ENCODE measurements around the gene CCDC57. TPM values are rescaled to one million over a fixed set of nuclear protein-coding genes. Genes with fewer than 3 reads are reported as not detected.

The CCDC57 gene
- total and polyA plus RNA-seq, 9 of the 15 experiments (the other 6 are each of a cell fraction or from before 2014, with no cell fraction given) = 0.83 to 36.2 (median 13.6) TPM

DNA sequence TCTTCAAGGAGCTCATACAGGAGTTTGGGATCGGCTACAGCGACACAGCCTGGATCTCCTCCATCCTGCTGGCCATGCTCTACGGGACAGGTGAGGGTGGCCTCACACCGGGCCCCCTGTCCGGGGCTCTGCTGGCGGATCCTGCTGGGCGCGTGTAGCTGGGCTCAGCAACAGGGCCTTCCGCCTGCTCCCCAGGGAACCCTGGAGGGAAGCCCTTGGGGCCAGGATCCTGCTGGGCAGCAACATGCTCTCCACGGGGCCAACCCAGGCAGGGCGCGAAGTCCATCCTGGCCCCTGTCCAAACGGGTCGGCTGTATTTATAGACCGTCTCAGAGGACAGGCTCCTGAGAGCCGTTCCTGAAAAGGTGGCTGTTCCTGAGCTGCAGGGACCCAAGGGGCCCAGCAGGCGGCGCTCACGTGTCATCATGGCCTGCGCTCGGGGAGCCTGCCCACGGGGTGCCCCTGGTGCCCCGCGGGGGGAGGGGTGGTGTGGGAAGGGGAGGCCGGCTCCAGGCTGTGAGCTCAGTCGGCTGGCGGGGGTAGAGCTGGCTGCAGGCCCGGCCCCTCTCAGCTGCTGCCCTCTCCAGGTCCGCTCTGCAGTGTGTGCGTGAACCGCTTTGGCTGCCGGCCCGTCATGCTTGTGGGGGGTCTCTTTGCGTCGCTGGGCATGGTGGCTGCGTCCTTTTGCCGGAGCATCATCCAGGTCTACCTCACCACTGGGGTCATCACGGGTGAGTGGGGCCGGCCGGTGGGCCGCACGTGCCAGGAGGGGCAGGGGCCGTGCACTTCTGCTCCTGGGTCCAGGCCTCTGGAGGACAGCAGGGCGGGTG, 23.7 kb upstream of the CCDC57 start (continued):
- TF ChIP-seq, protein P1, sequence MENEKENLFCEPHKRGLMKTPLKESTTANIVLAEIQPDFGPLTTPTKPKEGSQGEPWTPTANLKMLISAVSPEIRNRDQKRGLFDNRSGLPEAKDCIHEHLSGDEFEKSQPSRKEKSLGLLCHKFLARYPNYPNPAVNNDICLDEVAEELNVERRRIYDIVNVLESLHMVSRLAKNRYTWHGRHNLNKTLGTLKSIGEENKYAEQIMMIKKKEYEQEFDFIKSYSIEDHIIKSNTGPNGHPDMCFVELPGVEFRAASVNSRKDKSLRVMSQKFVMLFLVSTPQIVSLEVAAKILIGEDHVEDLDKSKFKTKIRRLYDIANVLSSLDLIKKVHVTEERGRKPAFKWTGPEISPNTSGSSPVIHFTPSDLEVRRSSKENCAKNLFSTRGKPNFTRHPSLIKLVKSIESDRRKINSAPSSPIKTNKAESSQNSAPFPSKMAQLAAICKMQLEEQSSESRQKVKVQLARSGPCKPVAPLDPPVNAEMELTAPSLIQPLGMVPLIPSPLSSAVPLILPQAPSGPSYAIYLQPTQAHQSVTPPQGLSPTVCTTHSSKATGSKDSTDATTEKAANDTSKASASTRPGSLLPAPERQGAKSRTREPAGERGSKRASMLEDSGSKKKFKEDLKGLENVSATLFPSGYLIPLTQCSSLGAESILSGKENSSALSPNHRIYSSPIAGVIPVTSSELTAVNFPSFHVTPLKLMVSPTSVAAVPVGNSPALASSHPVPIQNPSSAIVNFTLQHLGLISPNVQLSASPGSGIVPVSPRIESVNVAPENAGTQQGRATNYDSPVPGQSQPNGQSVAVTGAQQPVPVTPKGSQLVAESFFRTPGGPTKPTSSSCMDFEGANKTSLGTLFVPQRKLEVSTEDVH (IDR thresholded peaks at IDR 0.05; ENCODE audit: low read depth, partially characterized antibody) = no peak
- TF ChIP-seq, protein P2, sequence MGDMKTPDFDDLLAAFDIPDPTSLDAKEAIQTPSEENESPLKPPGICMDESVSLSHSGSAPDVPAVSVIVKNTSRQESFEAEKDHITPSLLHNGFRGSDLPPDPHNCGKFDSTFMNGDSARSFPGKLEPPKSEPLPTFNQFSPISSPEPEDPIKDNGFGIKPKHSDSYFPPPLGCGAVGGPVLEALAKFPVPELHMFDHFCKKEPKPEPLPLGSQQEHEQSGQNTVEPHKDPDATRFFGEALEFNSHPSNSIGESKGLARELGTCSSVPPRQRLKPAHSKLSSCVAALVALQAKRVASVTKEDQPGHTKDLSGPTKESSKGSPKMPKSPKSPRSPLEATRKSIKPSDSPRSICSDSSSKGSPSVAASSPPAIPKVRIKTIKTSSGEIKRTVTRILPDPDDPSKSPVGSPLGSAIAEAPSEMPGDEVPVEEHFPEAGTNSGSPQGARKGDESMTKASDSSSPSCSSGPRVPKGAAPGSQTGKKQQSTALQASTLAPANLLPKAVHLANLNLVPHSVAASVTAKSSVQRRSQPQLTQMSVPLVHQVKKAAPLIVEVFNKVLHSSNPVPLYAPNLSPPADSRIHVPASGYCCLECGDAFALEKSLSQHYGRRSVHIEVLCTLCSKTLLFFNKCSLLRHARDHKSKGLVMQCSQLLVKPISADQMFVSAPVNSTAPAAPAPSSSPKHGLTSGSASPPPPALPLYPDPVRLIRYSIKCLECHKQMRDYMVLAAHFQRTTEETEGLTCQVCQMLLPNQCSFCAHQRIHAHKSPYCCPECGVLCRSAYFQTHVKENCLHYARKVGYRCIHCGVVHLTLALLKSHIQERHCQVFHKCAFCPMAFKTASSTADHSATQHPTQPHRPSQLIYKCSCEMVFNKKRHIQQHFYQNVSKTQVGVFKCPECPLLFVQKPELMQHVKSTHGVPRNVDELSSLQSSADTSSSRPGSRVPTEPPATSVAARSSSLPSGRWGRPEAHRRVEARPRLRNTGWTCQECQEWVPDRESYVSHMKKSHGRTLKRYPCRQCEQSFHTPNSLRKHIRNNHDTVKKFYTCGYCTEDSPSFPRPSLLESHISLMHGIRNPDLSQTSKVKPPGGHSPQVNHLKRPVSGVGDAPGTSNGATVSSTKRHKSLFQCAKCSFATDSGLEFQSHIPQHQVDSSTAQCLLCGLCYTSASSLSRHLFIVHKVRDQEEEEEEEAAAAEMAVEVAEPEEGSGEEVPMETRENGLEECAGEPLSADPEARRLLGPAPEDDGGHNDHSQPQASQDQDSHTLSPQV (IDR thresholded peaks at IDR 0.05) = peak; percentile 86
- TF ChIP-seq ARID2 (IDR thresholded peaks at IDR 0.05) (peak; percentile 78), ZNF354B (CRISPR knock-in tag; IDR thresholded peaks at IDR 0.05) (no peak), MYC (IDR thresholded peaks at IDR 0.05; ENCODE audit: low read depth, low read length) (peak; percentile 77), MYC (CRISPR knock-in tag; IDR thresholded peaks at IDR 0.05; ENCODE audit: borderline replicate concordance, low read depth) (no peak), NFIX (CRISPR knock-in tag; IDR thresholded peaks at IDR 0.05; ENCODE audit: low read depth) (no peak), TEAD1 (CRISPR knock-in tag; IDR thresholded peaks at IDR 0.05) (no peak), MTA2 (IDR thresholded peaks at IDR 0.05; ENCODE audit: low read depth) (0 out of 2 replicates have a peak, but pooled peaks have one; percentile 11), LCOR (CRISPR knock-in tag; IDR thresholded peaks at IDR 0.05) (peak; percentile 70), NRF1 (conservative IDR thresholded peaks at IDR 0.05 in 1 of 2, IDR thresholded peaks at IDR 0.05 in 1 of 2) (peak in 1 of 2 experiments; percentile 26; a peak in 2 of 4 replicates), RCOR1 (IDR thresholded peaks at IDR 0.05; ENCODE audit: borderline replicate concordance in 1 of 2, low read depth in 2 of 2, low read length in 2 of 2) (0 out of 4 replicates have a peak, but pooled peaks of 1 of the 2 experiments have one; percentile 21)
- TF ChIP-seq, protein P3, sequence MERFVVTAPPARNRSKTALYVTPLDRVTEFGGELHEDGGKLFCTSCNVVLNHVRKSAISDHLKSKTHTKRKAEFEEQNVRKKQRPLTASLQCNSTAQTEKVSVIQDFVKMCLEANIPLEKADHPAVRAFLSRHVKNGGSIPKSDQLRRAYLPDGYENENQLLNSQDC (CRISPR knock-in tag; IDR thresholded peaks at IDR 0.05) = no peak
- TF ChIP-seq, protein P4, sequence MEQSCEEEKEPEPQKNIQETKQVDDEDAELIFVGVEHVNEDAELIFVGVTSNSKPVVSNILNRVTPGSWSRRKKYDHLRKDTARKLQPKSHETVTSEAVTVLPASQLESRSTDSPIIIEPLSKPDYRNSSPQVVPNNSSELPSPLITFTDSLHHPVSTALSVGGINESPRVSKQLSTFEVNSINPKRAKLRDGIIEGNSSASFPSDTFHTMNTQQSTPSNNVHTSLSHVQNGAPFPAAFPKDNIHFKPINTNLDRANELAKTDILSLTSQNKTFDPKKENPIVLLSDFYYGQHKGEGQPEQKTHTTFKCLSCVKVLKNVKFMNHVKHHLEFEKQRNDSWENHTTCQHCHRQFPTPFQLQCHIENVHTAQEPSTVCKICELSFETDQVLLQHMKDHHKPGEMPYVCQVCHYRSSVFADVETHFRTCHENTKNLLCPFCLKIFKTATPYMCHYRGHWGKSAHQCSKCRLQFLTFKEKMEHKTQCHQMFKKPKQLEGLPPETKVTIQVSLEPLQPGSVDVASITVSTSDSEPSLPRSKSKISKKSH (CRISPR knock-in tag; IDR thresholded peaks at IDR 0.05) = no peak
